ENCODE measurements around the gene AZGP1. TPM values are rescaled to one million over a fixed set of nuclear protein-coding genes. Genes with fewer than 3 reads are reported as not detected.
"Not testable (repeated sequence)": the region's sequence is repeated elsewhere in the genome, so short reads cannot be mapped to it uniquely, and the experiment has no call there.

AZGP1 gene
- total RNA-seq, 4 donors from 2014 or later = 68.7 to 182 (median 111) TPM

DNA sequence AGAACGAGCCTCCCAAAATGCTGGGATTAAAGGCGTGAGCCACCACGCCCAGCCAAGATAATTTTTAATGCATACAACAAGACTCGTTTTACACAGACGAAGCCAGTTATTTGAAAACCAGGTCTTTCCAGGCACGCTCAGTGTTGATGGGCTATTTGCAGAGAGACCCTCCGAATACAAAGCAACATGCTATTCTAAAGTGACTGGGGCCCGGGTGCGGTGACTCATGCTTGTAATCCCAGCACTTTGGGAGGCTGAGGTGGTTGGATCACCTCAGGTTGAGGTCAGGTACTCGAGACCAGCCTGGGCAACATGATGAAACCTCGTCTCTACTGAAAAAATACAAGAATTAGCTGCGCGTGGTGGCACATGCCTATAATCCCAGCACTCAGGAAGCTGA is 795 bp upstream of the AZGP1 start:
- 83 to 90% methylated on average over 13 of the region's 13 CpGs for WGBS, 2 donors
- TF ChIP-seq POLR2A (IDR thresholded peaks at IDR 0.05) (no peak), EP300 (IDR thresholded peaks at IDR 0.05) (no peak)
- TF ChIP-seq, protein P1, sequence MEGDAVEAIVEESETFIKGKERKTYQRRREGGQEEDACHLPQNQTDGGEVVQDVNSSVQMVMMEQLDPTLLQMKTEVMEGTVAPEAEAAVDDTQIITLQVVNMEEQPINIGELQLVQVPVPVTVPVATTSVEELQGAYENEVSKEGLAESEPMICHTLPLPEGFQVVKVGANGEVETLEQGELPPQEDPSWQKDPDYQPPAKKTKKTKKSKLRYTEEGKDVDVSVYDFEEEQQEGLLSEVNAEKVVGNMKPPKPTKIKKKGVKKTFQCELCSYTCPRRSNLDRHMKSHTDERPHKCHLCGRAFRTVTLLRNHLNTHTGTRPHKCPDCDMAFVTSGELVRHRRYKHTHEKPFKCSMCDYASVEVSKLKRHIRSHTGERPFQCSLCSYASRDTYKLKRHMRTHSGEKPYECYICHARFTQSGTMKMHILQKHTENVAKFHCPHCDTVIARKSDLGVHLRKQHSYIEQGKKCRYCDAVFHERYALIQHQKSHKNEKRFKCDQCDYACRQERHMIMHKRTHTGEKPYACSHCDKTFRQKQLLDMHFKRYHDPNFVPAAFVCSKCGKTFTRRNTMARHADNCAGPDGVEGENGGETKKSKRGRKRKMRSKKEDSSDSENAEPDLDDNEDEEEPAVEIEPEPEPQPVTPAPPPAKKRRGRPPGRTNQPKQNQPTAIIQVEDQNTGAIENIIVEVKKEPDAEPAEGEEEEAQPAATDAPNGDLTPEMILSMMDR (IDR thresholded peaks at IDR 0.05) = no peak
- H3K4me3 ChIP-seq = no peak overlapping the region
- H3K27ac ChIP-seq = peak overlapping the region; percentile 11 to 81 (median 47)
- no peaks in the 10 kb centered on the region for H3K27me3 ChIP-seq
- peaks cover 0 to 4% (median 0%) of the 10 kb centered on the region in 3 donors for H3K36me3 ChIP-seq
- no peaks in the 10 kb centered on the region for H3K9me3 ChIP-seq
- H3K4me1 ChIP-seq = peaks cover 0 to 10% (median 0%) of the 10 kb centered on the region in 4 donors
- no peak for DNase-seq (ENCODE audit: low spot score in 2 of 2)

DNA sequence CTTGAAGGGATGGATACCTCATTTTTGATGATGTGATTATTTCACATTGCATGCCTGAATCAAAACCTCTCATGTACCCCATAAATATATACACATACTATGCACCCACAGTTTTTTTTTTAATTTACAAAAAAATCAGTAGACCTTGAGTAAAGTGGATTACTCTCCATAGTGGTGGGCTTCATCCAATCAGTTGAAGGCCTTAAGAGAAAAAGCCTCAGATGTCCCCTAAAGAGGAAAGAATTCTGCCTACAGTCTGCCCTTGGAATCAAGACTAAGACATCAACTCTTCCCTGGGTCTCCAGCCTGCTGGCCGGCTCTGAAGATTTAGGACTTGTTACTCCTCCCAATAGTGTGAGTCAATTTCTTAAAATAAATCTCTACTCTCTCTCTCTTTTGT is 1.1 kb downstream of the AZGP1 start:
- peak overlapping the region in 1 of 4 donors; percentile 40 for H3K4me3 ChIP-seq
- peaks cover 0 to 7% (median 0%) of the 10 kb centered on the region in 4 donors for H3K4me1 ChIP-seq
- H3K27me3 ChIP-seq = no peaks in the 10 kb centered on the region
- DNase-seq (ENCODE audit: low spot score in 2 of 2) = no peak
- H3K36me3 ChIP-seq = peaks cover 0 to 10% (median 0%) of the 10 kb centered on the region in 3 donors
- TF ChIP-seq, protein P1 (IDR thresholded peaks at IDR 0.05) = no peak
- TF ChIP-seq POLR2A (IDR thresholded peaks at IDR 0.05) (no peak), EP300 (IDR thresholded peaks at IDR 0.05) (no peak)
- 48 to 71% methylated on average over 1 of the region's 1 CpG for WGBS, 2 donors
- peak overlapping the region in 2 of 4 donors; percentile 39 to 81 for H3K27ac ChIP-seq
- H3K9me3 ChIP-seq = no peaks in the 10 kb centered on the region

DNA sequence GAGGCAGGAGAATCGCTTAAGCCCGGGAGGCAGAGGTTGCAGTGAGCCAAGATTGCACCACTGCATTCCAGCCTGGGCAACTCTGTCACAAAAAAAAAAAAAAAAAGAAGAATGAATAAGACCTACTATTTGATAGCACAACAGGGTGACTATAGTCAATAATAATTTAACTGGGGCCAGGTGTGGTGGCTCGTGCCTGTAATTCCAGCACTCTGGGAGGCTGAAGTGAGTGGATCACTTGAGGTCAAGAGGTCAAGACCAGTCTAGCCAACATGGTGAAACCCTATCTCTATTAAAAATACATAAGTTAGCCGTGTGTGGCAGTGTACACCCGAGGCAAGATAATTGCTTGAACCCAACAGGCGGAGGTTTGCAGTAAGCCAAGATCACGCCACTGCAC is 2.0 kb downstream of the AZGP1 start:
- 80 to 83% methylated on average over 7 of the region's 7 CpGs for WGBS, 2 donors
- not testable (repeated sequence) for H3K9me3 ChIP-seq; H3K4me3 ChIP-seq; H3K27ac ChIP-seq; H3K27me3 ChIP-seq; DNase-seq (ENCODE audit: low spot score in 2 of 2); H3K4me1 ChIP-seq
- H3K36me3 ChIP-seq = peaks cover 0 to 10% (median 0%) of the 10 kb centered on the region in 3 donors

DNA sequence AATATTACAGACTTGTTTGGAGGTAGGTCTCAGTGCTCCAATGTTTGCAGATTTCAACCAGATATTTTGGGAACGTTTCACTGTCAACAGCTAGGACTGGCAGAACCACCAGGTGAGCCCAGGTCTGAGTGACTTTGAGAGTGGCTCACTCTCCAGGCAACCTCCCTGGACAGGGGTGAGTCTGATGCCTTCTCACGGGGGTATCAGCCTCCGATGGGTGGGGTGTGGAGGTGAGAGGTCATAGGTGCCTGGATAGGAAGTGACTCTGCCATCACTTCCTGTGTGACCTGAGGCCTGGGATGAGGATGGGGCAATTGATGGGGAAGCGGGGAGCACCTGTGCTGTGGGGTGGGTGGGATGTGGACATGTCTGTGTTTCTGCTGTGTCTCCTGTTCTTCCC is 4.6 kb downstream of the AZGP1 start:
- TF ChIP-seq, protein P1 (IDR thresholded peaks at IDR 0.05) = no peak
- TF ChIP-seq POLR2A (IDR thresholded peaks at IDR 0.05) (no peak), EP300 (IDR thresholded peaks at IDR 0.05) (no peak)
- Histone ChIP-seq H3K4me1 (peaks cover 0 to 2% (median 0%) of the 10 kb centered on the region in 4 donors), H3K9me3 (no peaks in the 10 kb centered on the region), H3K36me3 (peaks cover 0 to 32% (median 0%) of the 10 kb centered on the region in 3 donors), H3K27me3 (no peaks in the 10 kb centered on the region), H3K27ac (no peak overlapping the region), H3K4me3 (no peak overlapping the region)
- DNase-seq (ENCODE audit: low spot score in 2 of 2) = no peak
- 83 to 84% methylated on average over 4 of the region's 4 CpGs for WGBS, 2 donors

DNA sequence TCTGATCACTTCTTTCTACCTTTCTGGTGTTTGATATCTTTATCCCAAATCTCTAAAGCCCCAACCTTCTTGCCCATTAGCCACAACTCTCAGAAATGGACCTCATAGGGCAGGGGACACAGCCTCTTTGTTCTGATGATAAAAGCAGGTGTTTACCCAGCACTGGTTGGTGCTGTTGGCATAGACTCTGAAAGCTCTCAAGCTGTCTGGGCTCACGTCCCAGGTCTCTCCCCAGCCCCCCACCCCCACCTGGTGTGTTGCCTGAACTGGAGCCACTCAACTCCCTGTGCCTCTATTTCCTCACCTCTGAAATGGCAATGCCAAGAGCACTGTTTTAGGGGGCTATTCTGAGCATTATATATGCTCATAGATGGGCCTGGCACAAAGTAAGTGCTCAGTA is 6.0 kb downstream of the AZGP1 start:
- H3K4me3 ChIP-seq; H3K9me3 ChIP-seq; H3K27ac ChIP-seq; DNase-seq (ENCODE audit: low spot score in 2 of 2); H3K4me1 ChIP-seq: not testable (repeated sequence)
- H3K27me3 ChIP-seq = peaks cover 0 to 12% of the 10 kb centered on the region in 2 donors
- 13 to 30% methylated on average over 1 of the region's 1 CpG for WGBS, 2 donors
- H3K36me3 ChIP-seq = peaks cover 0 to 35% (median 0%) of the 10 kb centered on the region in 3 donors

DNA sequence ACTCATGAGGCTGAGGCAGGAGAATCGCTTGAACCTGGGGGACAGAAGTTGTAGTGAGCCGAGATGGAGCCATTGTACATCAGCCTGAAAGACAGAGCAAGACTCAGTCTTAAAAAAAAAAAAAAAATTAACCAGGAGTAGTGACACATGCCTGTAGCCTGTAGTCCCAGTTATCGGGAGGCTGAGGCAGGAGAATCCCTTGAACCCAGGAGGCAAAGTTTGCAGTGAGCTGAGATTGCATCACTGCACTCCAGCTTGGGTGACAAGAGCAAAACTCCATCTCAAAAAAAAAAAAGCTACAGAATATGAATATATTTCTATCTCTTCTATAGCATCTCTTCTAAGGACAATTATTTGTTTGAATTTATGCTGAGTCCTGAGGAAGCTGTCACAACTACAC is 6.5 kb downstream of the AZGP1 start:
- peaks cover 0 to 35% (median 0%) of the 10 kb centered on the region in 3 donors for H3K36me3 ChIP-seq
- peaks cover 0 to 14% of the 10 kb centered on the region in 2 donors for H3K27me3 ChIP-seq
- WGBS, 2 donors = 81 to 89% methylated on average over 3 of the region's 3 CpGs
- no peak overlapping the region for H3K4me3 ChIP-seq
- no peak overlapping the region for H3K27ac ChIP-seq
- H3K9me3 ChIP-seq = no peaks in the 10 kb centered on the region
- DNase-seq (ENCODE audit: low spot score in 2 of 2) = no peak
- no peak for TF ChIP-seq EP300 (IDR thresholded peaks at IDR 0.05)
- no peak for TF ChIP-seq POLR2A (IDR thresholded peaks at IDR 0.05)
- TF ChIP-seq, protein P1 (IDR thresholded peaks at IDR 0.05) = no peak
- H3K4me1 ChIP-seq = no peaks in the 10 kb centered on the region
